Uterus (tissue), 4 donors: ENCODE data around the gene ZCCHC7. TPM values are rescaled to one million over a fixed set of nuclear protein-coding genes. Genes with fewer than 3 reads are reported as not detected.

ENCODE experiments used
- DNase-seq, 2 donors: peaks; one replicate each; pipeline ENCODE4 v3.0.0-alpha.2; 2019 to 2020
- H3K27ac ChIP-seq, 2 donors: fragments of 200-600 bp; sonication (generic); 1 replicate in 1 of 2; 2 replicates in 1 of 2; pipeline ENCODE4 v1.5.1; 2016 to 2018
- H3K27me3 ChIP-seq, 2 donors: fragments of 200-600 bp; sonication (generic); one replicate each; pipeline ENCODE4 v1.5.1; 2018 to 2019; ENCODE audit warnings: control low read depth in 1 of 2
- H3K36me3 ChIP-seq, 2 donors: fragments of 200-600 bp; sonication (generic); one replicate each; pipeline ENCODE4 v1.5.1; 2019; ENCODE audit warnings: control low read depth in 1 of 2
- H3K4me1 ChIP-seq, 2 donors: fragments of 200-600 bp; sonication (generic); one replicate each; pipeline ENCODE4 v1.5.1; 2018 to 2019; ENCODE audit warnings: control low read depth in 1 of 2
- H3K4me3 ChIP-seq, 2 donors: fragments of 200-600 bp; sonication (generic); 1 replicate in 1 of 2; 2 replicates in 1 of 2; pipeline ENCODE4 v1.5.1; 2018 to 2019; ENCODE audit warnings: mild to moderate bottlenecking in 1 of 2
- H3K9me3 ChIP-seq, 2 donors: fragments of 200-600 bp; sonication (generic); one replicate each; pipeline ENCODE4 v1.5.1; 2019; ENCODE audit warnings: control low read depth in 1 of 2
- POLR2A ChIP-seq, 2 donors: fragments of 450-650 bp; IDR thresholded peaks; one replicate each; pipeline ENCODE4 v1.6.1; 2016; ENCODE audit warnings: antibody characterized with exemption in 2 of 2, mild to moderate bottlenecking in 1 of 2, moderate library complexity in 1 of 2
- intact Hi-C: fragments of 100-400 bp; cut with DNase I; formaldehyde crosslinking; loops from one replicate; pipeline ENCODE4 v1.15.1; 2023; ENCODE audit warnings: low total_unique reads
- total RNA-seq, 4 donors: library from RNA; depleted of rRNA in 3 of 4; stranded (reverse); fragments of >200 nt in 3 of 4; gene quantifications; one replicate each; pipeline versions ENCODE4 v1.1.0 to v1.2.4, GENCODE V29; 2014 to 2023
- TF ChIP-seq, protein P1 (sequence below), 4 experiments: fragments of 200-600 bp in 2 of 4; fragments of 450-650 bp in 2 of 4; sonication (generic) in 2 of 4; IDR thresholded peaks; one replicate each; pipeline ENCODE4 v1.5.1; 2016 to 2019; ENCODE audit warnings: antibody characterized with exemption in 4 of 4, mild to moderate bottlenecking in 2 of 4, moderate library complexity in 1 of 4
- donor health status: DM: yes; HTN: yes; CAD: no.

The ZCCHC7 gene
- total RNA-seq, 4 donors from 2014 or later = 15.6 to 37.4 (median 30.2) TPM

DNA sequence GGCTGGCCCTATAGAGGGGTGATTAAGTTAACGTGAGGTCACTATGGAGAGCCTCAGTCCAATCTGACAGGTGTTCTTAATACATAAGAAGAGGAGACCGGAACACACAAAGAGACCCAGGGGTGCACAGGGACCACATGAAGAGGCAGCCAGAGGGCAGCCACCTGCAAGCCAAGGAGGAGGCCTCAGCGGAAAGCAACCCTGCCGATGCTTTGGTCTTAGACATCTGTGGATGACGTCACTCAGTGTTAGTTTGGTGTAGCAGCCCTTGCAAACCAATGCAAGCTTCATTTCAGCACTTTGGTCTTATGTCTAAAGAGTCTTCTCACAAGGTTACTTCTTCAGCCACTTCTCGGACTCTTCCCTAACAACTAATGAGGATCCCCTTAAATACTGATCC is 254.5 kb downstream of the ZCCHC7 start:
- Histone ChIP-seq H3K36me3 (no peaks in the 10 kb centered on the region), H3K4me3 (no peak overlapping the region)
- DNase-seq = no peak

DNA sequence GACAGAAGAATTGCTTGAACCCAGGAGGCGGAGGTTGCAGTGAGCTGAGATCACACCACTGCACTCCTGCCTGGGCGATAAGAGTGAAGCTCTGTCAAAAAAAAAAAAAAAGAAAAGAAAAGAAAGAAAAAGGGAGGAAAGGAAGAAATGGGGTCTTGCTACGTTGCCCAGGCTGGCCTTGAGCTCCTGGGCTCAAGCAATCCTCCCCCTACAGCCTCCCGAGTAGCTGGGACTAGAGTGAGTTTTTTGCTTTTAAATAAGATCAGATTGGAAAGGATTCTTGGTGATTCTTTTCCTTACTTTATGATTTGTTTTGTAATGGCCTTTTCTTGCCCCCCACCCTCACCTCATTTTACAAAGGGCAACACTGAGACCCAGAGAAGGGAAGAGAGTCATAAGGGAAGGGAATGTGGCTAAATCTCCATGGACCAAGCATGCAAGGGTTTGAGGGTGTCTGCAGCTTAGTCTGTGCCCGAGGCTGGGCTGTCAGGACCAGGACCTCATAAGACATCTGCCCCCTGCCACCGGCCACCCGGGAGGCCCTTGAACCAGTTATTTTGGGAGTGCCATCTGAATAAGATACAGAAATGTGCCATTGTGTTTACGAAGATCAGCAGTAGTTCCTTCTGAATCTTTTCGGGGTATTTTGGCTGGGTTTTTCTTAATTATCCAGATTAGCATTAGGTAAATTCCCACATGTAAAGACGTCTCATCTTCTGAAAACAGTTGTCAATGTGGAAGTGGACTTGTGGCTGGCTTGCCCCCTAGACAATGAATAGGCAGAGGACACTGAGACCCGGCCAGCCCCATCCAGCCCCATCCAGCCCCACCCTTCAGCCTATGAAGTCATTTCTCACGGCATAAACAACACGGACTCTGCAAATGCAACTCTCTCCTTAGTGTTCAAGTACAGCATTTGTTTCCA is 257.6 kb downstream of the ZCCHC7 start:
- H3K4me1 ChIP-seq = no peaks in the 10 kb centered on the region
- H3K27ac ChIP-seq = no peak overlapping the region
- H3K36me3 ChIP-seq = no peaks in the 10 kb centered on the region
- TF ChIP-seq POLR2A (IDR thresholded peaks at IDR 0.05) = no peak
- TF ChIP-seq, protein P1, sequence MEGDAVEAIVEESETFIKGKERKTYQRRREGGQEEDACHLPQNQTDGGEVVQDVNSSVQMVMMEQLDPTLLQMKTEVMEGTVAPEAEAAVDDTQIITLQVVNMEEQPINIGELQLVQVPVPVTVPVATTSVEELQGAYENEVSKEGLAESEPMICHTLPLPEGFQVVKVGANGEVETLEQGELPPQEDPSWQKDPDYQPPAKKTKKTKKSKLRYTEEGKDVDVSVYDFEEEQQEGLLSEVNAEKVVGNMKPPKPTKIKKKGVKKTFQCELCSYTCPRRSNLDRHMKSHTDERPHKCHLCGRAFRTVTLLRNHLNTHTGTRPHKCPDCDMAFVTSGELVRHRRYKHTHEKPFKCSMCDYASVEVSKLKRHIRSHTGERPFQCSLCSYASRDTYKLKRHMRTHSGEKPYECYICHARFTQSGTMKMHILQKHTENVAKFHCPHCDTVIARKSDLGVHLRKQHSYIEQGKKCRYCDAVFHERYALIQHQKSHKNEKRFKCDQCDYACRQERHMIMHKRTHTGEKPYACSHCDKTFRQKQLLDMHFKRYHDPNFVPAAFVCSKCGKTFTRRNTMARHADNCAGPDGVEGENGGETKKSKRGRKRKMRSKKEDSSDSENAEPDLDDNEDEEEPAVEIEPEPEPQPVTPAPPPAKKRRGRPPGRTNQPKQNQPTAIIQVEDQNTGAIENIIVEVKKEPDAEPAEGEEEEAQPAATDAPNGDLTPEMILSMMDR (IDR thresholded peaks at IDR 0.05) = no peak
- no peak overlapping the region for H3K4me3 ChIP-seq
- intact Hi-C loops = no loop called here
- no peaks in the 10 kb centered on the region for H3K9me3 ChIP-seq
- DNase-seq = no peak
- H3K27me3 ChIP-seq = no peaks in the 10 kb centered on the region

More for the DNA sequence above, 254.5 kb downstream of the ZCCHC7 start:
- no peak overlapping the region for H3K27ac ChIP-seq
- no peaks in the 10 kb centered on the region for H3K4me1 ChIP-seq
- no peak for TF ChIP-seq POLR2A (IDR thresholded peaks at IDR 0.05)
- TF ChIP-seq, protein P1 (IDR thresholded peaks at IDR 0.05) = no peak
- intact Hi-C loops = no loop called here
- H3K9me3 ChIP-seq = no peaks in the 10 kb centered on the region
- no peaks in the 10 kb centered on the region for H3K27me3 ChIP-seq

- Histone ChIP-seq H3K36me3 (no peaks in the 10 kb centered on the region), H3K27ac (no peak overlapping the region), H3K9me3 (no peaks in the 10 kb centered on the region), H3K4me3 (no peak overlapping the region), H3K27me3 (no peaks in the 10 kb centered on the region), H3K4me1 (no peaks in the 10 kb centered on the region)
- intact Hi-C loops = no loop called here
- no peak for DNase-seq
- TF ChIP-seq, protein P1 (IDR thresholded peaks at IDR 0.05) = no peak
- TF ChIP-seq POLR2A (IDR thresholded peaks at IDR 0.05) = no peak
Observed at GRCh38 chr9:37378613-37379004, 258.2 kb downstream of the ZCCHC7 start.

- H3K27ac ChIP-seq = no peak overlapping the region
- intact Hi-C loops = no loop called here
- TF ChIP-seq, protein P1 (IDR thresholded peaks at IDR 0.05) = no peak
- no peak for TF ChIP-seq POLR2A (IDR thresholded peaks at IDR 0.05)
- DNase-seq = no peak
- H3K27me3 ChIP-seq = no peaks in the 10 kb centered on the region
- no peaks in the 10 kb centered on the region for H3K9me3 ChIP-seq
- H3K36me3 ChIP-seq = no peaks in the 10 kb centered on the region
- no peaks in the 10 kb centered on the region for H3K4me1 ChIP-seq
- no peak overlapping the region for H3K4me3 ChIP-seq
Observed at GRCh38 chr9:37379835-37380234, 259.5 kb downstream of the ZCCHC7 start.

DNA sequence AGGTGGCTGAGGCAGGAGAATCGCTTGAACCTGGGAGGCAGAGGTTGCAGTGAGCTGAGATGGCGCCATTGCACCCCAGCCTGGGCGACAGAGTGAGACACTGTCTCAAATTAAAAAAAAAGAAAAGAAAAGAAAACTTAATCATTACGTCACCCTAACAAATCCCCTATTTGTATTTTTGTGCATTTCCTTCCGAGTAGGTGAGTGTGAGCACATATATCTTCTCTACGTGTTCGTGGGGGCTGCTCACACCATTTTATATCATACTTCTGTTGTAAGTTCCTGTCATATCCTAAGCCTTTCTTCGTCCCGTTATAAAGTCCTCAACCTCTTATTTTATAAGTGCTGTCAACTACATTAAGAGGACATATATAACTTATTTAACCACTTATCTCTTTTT is 260.2 kb downstream of the ZCCHC7 start:
- no peak for DNase-seq
- Histone ChIP-seq H3K4me3 (no peak overlapping the region), H3K4me1 (no peaks in the 10 kb centered on the region), H3K27ac (no peak overlapping the region), H3K27me3 (no peaks in the 10 kb centered on the region), H3K9me3 (no peaks in the 10 kb centered on the region), H3K36me3 (no peaks in the 10 kb centered on the region)
- intact Hi-C loops = no loop called here
- TF ChIP-seq, protein P1 (IDR thresholded peaks at IDR 0.05) = no peak
- TF ChIP-seq POLR2A (IDR thresholded peaks at IDR 0.05) = no peak
